ENCODE results near the gene ASAP2.

Gene ASAP2

DNA sequence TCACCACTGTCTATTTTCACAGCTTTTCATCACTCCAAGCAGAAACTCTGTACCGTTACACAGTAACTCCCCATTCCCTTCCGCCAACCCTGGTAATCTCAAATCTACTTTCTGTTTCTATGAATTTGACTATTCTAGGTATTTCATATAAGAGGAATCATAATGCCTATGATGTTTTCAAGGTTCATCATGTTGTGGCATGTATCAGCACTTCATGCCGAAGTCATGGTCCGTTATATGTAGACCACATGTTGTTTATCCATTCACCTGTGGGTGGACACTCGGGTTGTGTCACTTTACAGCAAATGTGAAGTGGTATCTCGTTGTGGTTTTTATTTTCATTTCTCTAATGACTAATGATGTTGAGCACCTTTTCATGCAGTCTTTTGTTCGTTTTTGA is 238.5 kb downstream of the ASAP2 start:
- no peak for DNase-seq

DNA sequence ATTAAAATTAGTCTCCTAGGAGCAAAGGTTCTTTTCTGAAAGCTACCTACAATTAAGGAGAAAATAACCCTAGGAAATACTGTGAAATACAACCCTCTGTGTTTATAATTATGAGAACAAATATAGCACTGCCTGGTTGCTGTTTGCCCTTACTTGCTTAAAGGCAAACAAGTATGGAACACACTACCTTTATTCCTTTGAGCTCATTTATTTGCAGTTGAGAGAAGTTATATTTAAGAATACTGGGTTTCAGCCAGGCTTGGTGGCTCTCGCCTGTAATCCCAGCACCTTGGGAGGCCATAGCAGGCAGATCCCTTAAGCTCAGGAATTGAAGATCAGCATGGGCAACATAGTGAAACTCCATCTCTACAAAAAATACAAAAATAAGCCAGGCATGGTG is 244.6 kb downstream of the ASAP2 start:
- DNase-seq: no peak

All from GDM1 (cell line).